CD14-positive monocyte (primary cell): ENCODE data around the gene PROM2. TPM values are rescaled to one million over a fixed set of nuclear protein-coding genes. Genes with fewer than 3 reads are reported as not detected.

ENCODE experiments used
- DNase-seq, 3 donors: peaks; one replicate each; pipeline ENCODE4 v3.0.0-alpha.2; 2011 to 2022
- H2AFZ ChIP-seq: 2 replicates; pipeline ENCODE4 v1.6.0; 2012; ENCODE audit warnings: mild to moderate bottlenecking, low read depth, low read length, inconsistent platforms; ENCODE audit not compliant: insufficient read depth, poor library complexity, severe bottlenecking
- H3K27ac ChIP-seq, 2 donors: 1 replicate in 1 of 2; 2 replicates in 1 of 2; pipeline ENCODE4 v1.5.1; 2012 to 2013; ENCODE audit warnings: low read length in 2 of 2, control low read depth in 1 of 2, inconsistent platforms in 1 of 2, low read depth in 1 of 2, mild to moderate bottlenecking in 1 of 2
- H3K27me3 ChIP-seq, 2 donors: one replicate each; pipeline versions ENCODE4 v1.6.0 to v1.6.1; 2011 to 2013; ENCODE audit warnings: low read length in 2 of 2; ENCODE audit not compliant: control insufficient read depth in 2 of 2, insufficient read depth in 2 of 2
- H3K36me3 ChIP-seq, 2 donors: replicated peaks in 1 of 2; 1 replicate in 1 of 2; 2 replicates in 1 of 2; pipeline versions ENCODE4 v1.5.1 to v1.6.1; 2012 to 2013; ENCODE audit warnings: low read length in 2 of 2, control low read depth in 1 of 2, inconsistent platforms in 1 of 2, mild to moderate bottlenecking in 1 of 2; ENCODE audit not compliant: insufficient read depth in 2 of 2, control insufficient read depth in 1 of 2
- H3K4me1 ChIP-seq, 2 donors: 1 replicate in 1 of 2; 2 replicates in 1 of 2; pipeline versions ENCODE4 v1.5.1 to v1.6.1; 2012 to 2013; ENCODE audit warnings: low read length in 2 of 2, control low read depth in 1 of 2, inconsistent platforms in 1 of 2, mild to moderate bottlenecking in 1 of 2, moderate library complexity in 1 of 2; ENCODE audit not compliant: insufficient read depth in 2 of 2, control insufficient read depth in 1 of 2
- H3K4me2 ChIP-seq: replicated peaks from 2 replicates; pipeline ENCODE3; 2012; ENCODE audit warnings: low read length, moderate library complexity, mild to moderate bottlenecking; ENCODE audit not compliant: poor library complexity, severe bottlenecking; ENCODE audit errors: extremely low read depth
- H3K4me3 ChIP-seq, 3 experiments: fragments of 200-600 bp in 1 of 3; sonication (generic) in 1 of 3; replicated peaks in 1 of 3; 1 replicate in 2 of 3; 2 replicates in 1 of 3; pipeline ENCODE4 v1.5.1; 2011 to 2013; ENCODE audit warnings: low read length in 3 of 3, mild to moderate bottlenecking in 3 of 3, control low read depth in 2 of 3, low read depth in 2 of 3, inconsistent platforms in 1 of 3, moderate library complexity in 1 of 3
- H3K79me2 ChIP-seq: 2 replicates; pipeline ENCODE4 v1.6.0; 2012; ENCODE audit warnings: mild to moderate bottlenecking, control low read depth, inconsistent platforms, low read length, moderate library complexity; ENCODE audit not compliant: insufficient read depth
- H3K9ac ChIP-seq: 2 replicates; pipeline ENCODE4 v1.6.0; 2017; ENCODE audit warnings: low read length, mild to moderate bottlenecking; ENCODE audit not compliant: insufficient read depth, poor library complexity, severe bottlenecking
- H3K9me3 ChIP-seq, 2 donors: replicated peaks in 1 of 2; 1 replicate in 1 of 2; 2 replicates in 1 of 2; pipeline versions ENCODE4 v1.5.1 to v1.6.1; 2012 to 2013; ENCODE audit warnings: low read length in 2 of 2, control low read depth in 1 of 2; ENCODE audit not compliant: control insufficient read depth in 1 of 2, insufficient read depth in 1 of 2
- H4K20me1 ChIP-seq: 2 replicates; pipeline ENCODE4 v1.6.0; 2012; ENCODE audit warnings: mild to moderate bottlenecking, low read length, control low read depth, moderate library complexity; ENCODE audit not compliant: insufficient read depth
- H3K27ac Mint-ChIP-seq, 7 donors: one replicate each; pipeline ENCODE4 v1.8.0; 2020; ENCODE audit warnings: mild to moderate bottlenecking in 7 of 7, mixed read lengths in 7 of 7, moderate library complexity in 6 of 7, inconsistent platforms in 2 of 7
- H3K27me3 Mint-ChIP-seq, 3 donors: one replicate each; pipeline ENCODE4 v1.8.0; 2021 to 2022; ENCODE audit warnings: low read depth in 3 of 3, mild to moderate bottlenecking in 3 of 3, mixed read lengths in 3 of 3, moderate library complexity in 3 of 3, inconsistent platforms in 1 of 3
- H3K36me3 Mint-ChIP-seq, 2 donors: one replicate each; pipeline ENCODE4 v1.8.0; 2020; ENCODE audit warnings: mixed read lengths in 2 of 2, inconsistent platforms in 1 of 2, mild to moderate bottlenecking in 1 of 2
- H3K4me1 Mint-ChIP-seq: one replicate; pipeline ENCODE4 v1.8.0; 2020; ENCODE audit warnings: mild to moderate bottlenecking, mixed read lengths
- H3K4me3 Mint-ChIP-seq, 2 donors: one replicate each; pipeline ENCODE4 v1.8.0; 2020; ENCODE audit warnings: mild to moderate bottlenecking in 2 of 2, mixed read lengths in 2 of 2, moderate library complexity in 1 of 2
- H3K9me3 Mint-ChIP-seq, 7 donors: one replicate each; pipeline ENCODE4 v1.8.0; 2020 to 2022; ENCODE audit warnings: mixed read lengths in 7 of 7, mild to moderate bottlenecking in 6 of 7, moderate library complexity in 6 of 7, inconsistent platforms in 2 of 7
- CTCF ChIP-seq: fragments of 200-600 bp; IDR thresholded peaks from one replicate; pipeline ENCODE4 v1.8.0; 2022; ENCODE audit warnings: antibody characterized with exemption, mild to moderate bottlenecking
- WGBS: methylation state at CpG from one replicate; pipeline ENCODE4 v1.1.5; 2013; ENCODE audit warnings: missing lambda C conversion rate; ENCODE audit not compliant: insufficient coverage; 5-methylcytosine and 5-hydroxymethylcytosine counted together
- intact Hi-C, 2 donors: fragments of 100-400 bp; cut with micrococcal nuclease; formaldehyde crosslinking; loops; one replicate each; pipeline versions ENCODE4 v1.15.0 to v1.15.1; 2023
- polyA plus RNA-seq, 3 donors: library from polyadenylated mRNA; depleted of rRNA in 1 of 3; unstranded in 2 of 3; stranded (reverse) in 1 of 3; fragments of 300-500 nt in 2 of 3; fragments of >200 nt in 1 of 3; fragmentation: Illumina TruSeq in 2 of 3; gene quantifications; 1 replicate in 2 of 3; 2 replicates in 1 of 3; pipeline ENCODE4 v1.2.3, GENCODE V29; 2012 to 2021

Gene PROM2
- polyA plus RNA-seq, 3 donors: 0.41 TPM; not detected in 2

- intact Hi-C loops: no loop called here
- WGBS: 88% methylated on average over 11 of the region's 11 CpGs
- no peaks in the 10 kb centered on the region for H3K36me3 Mint-ChIP-seq
These were observed 56.6 kb downstream of the PROM2 start for GRCh38 chr2:95330794-95331338.

GRCh38 chr2:95331606-95332005 is 57.4 kb downstream of the PROM2 start:
- Mint-ChIP-seq H3K27ac (no peak overlapping the region), H3K4me1 (no peaks in the 10 kb centered on the region), H3K4me3 (no peak overlapping the region), H3K9me3 (peaks cover 0 to 3% (median 0%) of the 10 kb centered on the region in 7 donors), H3K27me3 (peaks cover under 1 to 6% (median 3%) of the 10 kb centered on the region in 3 donors), H3K36me3 (no peaks in the 10 kb centered on the region)
- no peak for TF ChIP-seq CTCF
- no peak overlapping the region for H3K4me3 ChIP-seq
- no peak overlapping the region for H3K4me2 ChIP-seq
- DNase-seq: no peak
- no peaks in the 10 kb centered on the region for H3K4me1 ChIP-seq
- H4K20me1 ChIP-seq: no peaks in the 10 kb centered on the region
- 94% methylated on average over 10 of the region's 10 CpGs for WGBS
- H2AFZ ChIP-seq: no peak overlapping the region
- no peaks in the 10 kb centered on the region for H3K79me2 ChIP-seq
- H3K9ac ChIP-seq: no peak overlapping the region
- no peaks in the 10 kb centered on the region for H3K36me3 ChIP-seq
- intact Hi-C loops: no loop called here
- H3K9me3 ChIP-seq: no peaks in the 10 kb centered on the region
- no peak overlapping the region for H3K27ac ChIP-seq
- no peaks in the 10 kb centered on the region for H3K27me3 ChIP-seq

More at GRCh38 chr2:95330794-95331338, 56.6 kb downstream of the PROM2 start:
- H3K4me3 Mint-ChIP-seq: no peak overlapping the region
- Histone ChIP-seq H3K4me1 (no peaks in the 10 kb centered on the region), H3K9me3 (no peaks in the 10 kb centered on the region), H3K9ac (no peak overlapping the region), H4K20me1 (no peaks in the 10 kb centered on the region), H3K27ac (no peak overlapping the region), H2AFZ (no peak overlapping the region), H3K79me2 (no peaks in the 10 kb centered on the region), H3K4me3 (no peak overlapping the region), H3K27me3 (no peaks in the 10 kb centered on the region), H3K36me3 (no peaks in the 10 kb centered on the region), H3K4me2 (no peak overlapping the region)
- H3K27ac Mint-ChIP-seq: no peak overlapping the region
- TF ChIP-seq CTCF: no peak
- DNase-seq: no peak
- H3K27me3 Mint-ChIP-seq: peaks cover 0 to 6% (median 3%) of the 10 kb centered on the region in 3 donors
- H3K4me1 Mint-ChIP-seq: no peaks in the 10 kb centered on the region
- peaks cover 0 to 4% (median 0%) of the 10 kb centered on the region in 7 donors for H3K9me3 Mint-ChIP-seq
